Endothelial cell of umbilical vein (primary cell): ENCODE results near the gene PLEKHA8. TPM values are rescaled to one million over a fixed set of nuclear protein-coding genes. Genes with fewer than 3 reads are reported as not detected.

ENCODE experiments used
- BruUV-seq: library from RNA; stranded (reverse); fragments of 400-500 nt; replicated peaks from 2 replicates; lab custom pipeline; 2021; lab: Mats Ljungman, UMichigan
- CTCF ChIA-PET: fragments of 300-600, 350-600 bp; sonication (Branson Sonifier 250); formaldehyde crosslinking; loops from one replicate; lab custom pipeline; 2021; ENCODE audit warnings: antibody characterized with exemption, inconsistent platforms; lab: Charles Lee
- POLR2A ChIA-PET: fragments of 300-600, 350-600 bp; sonication (Branson Sonifier 250); formaldehyde crosslinking; loops from one replicate; lab custom pipeline; 2021; ENCODE audit warnings: antibody characterized with exemption, inconsistent platforms; lab: Charles Lee
- DNase-seq: peaks from one replicate; pipeline ENCODE4 v3.0.0-alpha.2; 2011; ENCODE audit warnings: low read depth, low spot score
- FAIRE-seq: peaks from 2 replicates; lab custom pipeline; 2011; peaks lifted over from hg19 to GRCh38; lab: Jason Lieb, UNC
- H2AFZ ChIP-seq: 2 replicates; pipeline ENCODE4 v1.6.0; 2012; ENCODE audit warnings: low read depth, low read length, control low read depth, inconsistent platforms
- H3K27ac ChIP-seq: 2 replicates; pipeline ENCODE4 v1.5.1; 2011; ENCODE audit warnings: low read depth, mild to moderate bottlenecking, control low read depth, low read length, moderate library complexity; ENCODE audit not compliant: insufficient read depth
- H3K27me3 ChIP-seq, 2 experiments: 2 replicates each; pipeline versions ENCODE4 v1.6.0 to v1.6.1; 2011; ENCODE audit warnings: low read length in 2 of 2, mixed read lengths in 1 of 2; ENCODE audit not compliant: control insufficient read depth in 2 of 2, insufficient read depth in 2 of 2
- H3K36me3 ChIP-seq, 2 experiments: 2 replicates in 1 of 2; 3 replicates in 1 of 2; pipeline ENCODE4 v1.5.1; 2011; ENCODE audit warnings: low read length in 2 of 2, mild to moderate bottlenecking in 1 of 2, moderate library complexity in 1 of 2; ENCODE audit not compliant: control insufficient read depth in 2 of 2, insufficient read depth in 2 of 2; ENCODE audit errors: extremely low read depth in 1 of 2
- H3K4me1 ChIP-seq: 3 replicates; pipeline ENCODE4 v1.5.1; 2011; ENCODE audit warnings: mild to moderate bottlenecking, low read length; ENCODE audit not compliant: control insufficient read depth, insufficient read depth; ENCODE audit errors: extremely low read depth
- H3K4me2 ChIP-seq: 2 replicates; pipeline ENCODE4 v1.6.1; 2011; ENCODE audit warnings: low read length, control low read depth, mixed read lengths; ENCODE audit not compliant: insufficient read depth
- H3K4me3 ChIP-seq, 3 experiments: fragments of 200-600 bp in 1 of 3; sonication (generic), shearing (Covaris generic) in 1 of 3; replicated peaks in 1 of 3; 2 replicates each; pipeline ENCODE4 v1.5.1; 2011 to 2016; ENCODE audit warnings: control low read depth in 3 of 3, low read length in 3 of 3, mild to moderate bottlenecking in 2 of 3, inconsistent platforms in 1 of 3, low read depth in 1 of 3, moderate library complexity in 1 of 3; ENCODE audit not compliant: insufficient read depth in 1 of 3
- H3K79me2 ChIP-seq: 2 replicates; pipeline ENCODE4 v1.6.0; 2012; ENCODE audit warnings: low read length, inconsistent platforms; ENCODE audit not compliant: control insufficient read depth, insufficient read depth
- H3K9ac ChIP-seq: replicated peaks from 2 replicates; pipeline ENCODE3; 2011; ENCODE audit warnings: low read length, control low read depth; ENCODE audit not compliant: insufficient read depth; ENCODE audit errors: extremely low read depth
- H3K9me1 ChIP-seq: replicated peaks from 3 replicates; pipeline ENCODE4 v1.6.0; 2011; ENCODE audit warnings: mild to moderate bottlenecking, low read length; ENCODE audit not compliant: control insufficient read depth, insufficient read depth; ENCODE audit errors: extremely low read depth
- H3K9me3 ChIP-seq: replicated peaks from 2 replicates; pipeline ENCODE4 v1.5.1; 2012; ENCODE audit warnings: low read length, inconsistent platforms; ENCODE audit not compliant: control insufficient read depth, insufficient read depth
- H4K20me1 ChIP-seq: replicated peaks from 2 replicates; pipeline ENCODE3; 2011; ENCODE audit warnings: mild to moderate bottlenecking, low read length; ENCODE audit not compliant: control insufficient read depth, insufficient read depth; ENCODE audit errors: extremely low read depth
- EZH2 ChIP-seq: IDR thresholded peaks from 2 replicates; pipeline ENCODE4 v1.6.1; 2012; ENCODE audit warnings: borderline replicate concordance, low read depth, mild to moderate bottlenecking, moderate library complexity, low read length, inconsistent platforms; ENCODE audit not compliant: severe bottlenecking
- FOS ChIP-seq: IDR thresholded peaks from 2 replicates; pipeline ENCODE4 v1.6.1; 2011; ENCODE audit warnings: mild to moderate bottlenecking, low read length, moderate library complexity, borderline replicate concordance; ENCODE audit not compliant: insufficient read depth
- GATA2 ChIP-seq: IDR thresholded peaks from 2 replicates; pipeline ENCODE4 v1.7.0; 2011; ENCODE audit warnings: low read depth, mild to moderate bottlenecking, moderate library complexity, mixed read lengths, low read length; ENCODE audit not compliant: insufficient read length, insufficient read depth
- JUN ChIP-seq: IDR thresholded peaks from 2 replicates; pipeline ENCODE4 v1.6.1; 2011; ENCODE audit warnings: borderline replicate concordance, low read depth; ENCODE audit not compliant: insufficient read length, insufficient read depth
- MYC ChIP-seq: IDR thresholded peaks from one replicate; pipeline ENCODE4 v1.6.1; 2011; ENCODE audit warnings: mild to moderate bottlenecking, low read depth, low read length
- POLR2A ChIP-seq: IDR thresholded peaks from 2 replicates; pipeline ENCODE4 v1.6.1; 2012; ENCODE audit warnings: low read depth, mild to moderate bottlenecking, control low read depth, low read length
- POLR2AphosphoS5 ChIP-seq: IDR thresholded peaks from 2 replicates; pipeline ENCODE4 v1.6.1; 2012; ENCODE audit warnings: low read depth, mild to moderate bottlenecking, control low read depth, low read length, moderate library complexity; ENCODE audit not compliant: insufficient read depth
- dilution Hi-C: fragments of 300-500 bp; cut with MboI; formaldehyde crosslinking; loops from one replicate; pipeline ENCODE4 v1.15.0; 2019; ENCODE audit warnings: low sequenced_read_pairs; ENCODE audit not compliant: extremely low pct_ligation_motif_present
- intact Hi-C: fragments of 100-400 bp; cut with micrococcal nuclease; formaldehyde crosslinking; loops from one replicate; pipeline ENCODE4 v1.10.0; 2022
- polyA plus RNA-seq, 4 experiments: library from polyadenylated mRNA; depleted of rRNA in 3 of 4; stranded (reverse) in 3 of 4; unstranded in 1 of 4; fragments of >200 nt; gene quantifications; 2 replicates each; pipeline versions ENCODE4 v1.2.1 to v1.2.3, GENCODE V29; 2011 to 2012; ENCODE audit warnings: missing spikeins in 1 of 4
- total RNA-seq: library from RNA; stranded (reverse); gene quantifications from 2 replicates; pipeline ENCODE4 v1.2.3, GENCODE V29; 2021
- TF ChIP-seq, protein P1 (sequence below), 2 donors: IDR thresholded peaks; 1 replicate in 1 of 2; 2 replicates in 1 of 2; pipeline ENCODE4 v1.5.1; 2011; ENCODE audit warnings: low read length in 2 of 2, mild to moderate bottlenecking in 2 of 2, moderate library complexity in 2 of 2, control low read depth in 1 of 2, inconsistent platforms in 1 of 2, low read depth in 1 of 2; ENCODE audit not compliant: insufficient read depth in 1 of 2; ENCODE audit errors: extremely low read depth in 1 of 2
- TF ChIP-seq, protein P2 (sequence below): IDR thresholded peaks from 2 replicates; pipeline ENCODE4 v1.6.1; 2011; ENCODE audit not compliant: insufficient read depth, insufficient read length

PLEKHA8 gene
- total and polyA plus RNA-seq, 2 donors (not counting 3 experiments of a cell fraction or from before 2014, with no cell fraction given), result 4.5 to 19.8 TPM

DNA sequence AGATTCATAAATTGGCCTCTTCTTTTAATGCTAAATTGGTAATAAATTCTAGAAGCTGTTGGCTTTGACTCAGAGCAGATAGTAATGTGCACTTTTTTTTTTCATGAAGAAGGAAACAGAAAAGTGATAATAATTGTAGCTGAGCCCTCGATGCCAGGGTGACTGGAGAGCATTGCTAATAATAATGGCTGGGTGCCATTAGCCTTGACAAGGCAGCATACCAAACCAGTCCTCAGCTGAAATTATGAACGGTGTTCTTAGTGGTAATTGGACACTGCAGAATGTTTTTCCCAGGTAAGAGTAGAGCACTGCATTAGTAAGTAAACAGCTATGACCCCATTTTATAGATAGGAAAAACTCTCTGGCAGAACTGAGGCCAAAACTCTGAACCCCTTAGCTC lies 18.9 kb downstream of the PLEKHA8 start:
- intact Hi-C loops, result no loop called here
- no TSS peak for BruUV-seq
- H3K27ac ChIP-seq, result no peak overlapping the region
- ChIA-PET POLR2A (no interaction called here), CTCF (interaction anchor here (0.8 kb wide), 1 partner anchor 15 kb away, joined by 3 read pairs; no protein-coding TSS in a partner anchor)
- H3K4me3 ChIP-seq, result no peak overlapping the region
- H3K9me3 ChIP-seq, result no peaks in the 10 kb centered on the region
- H3K4me1 ChIP-seq, result no peaks in the 10 kb centered on the region
- no peaks in the 10 kb centered on the region for H3K27me3 ChIP-seq
- TF ChIP-seq, protein P1, sequence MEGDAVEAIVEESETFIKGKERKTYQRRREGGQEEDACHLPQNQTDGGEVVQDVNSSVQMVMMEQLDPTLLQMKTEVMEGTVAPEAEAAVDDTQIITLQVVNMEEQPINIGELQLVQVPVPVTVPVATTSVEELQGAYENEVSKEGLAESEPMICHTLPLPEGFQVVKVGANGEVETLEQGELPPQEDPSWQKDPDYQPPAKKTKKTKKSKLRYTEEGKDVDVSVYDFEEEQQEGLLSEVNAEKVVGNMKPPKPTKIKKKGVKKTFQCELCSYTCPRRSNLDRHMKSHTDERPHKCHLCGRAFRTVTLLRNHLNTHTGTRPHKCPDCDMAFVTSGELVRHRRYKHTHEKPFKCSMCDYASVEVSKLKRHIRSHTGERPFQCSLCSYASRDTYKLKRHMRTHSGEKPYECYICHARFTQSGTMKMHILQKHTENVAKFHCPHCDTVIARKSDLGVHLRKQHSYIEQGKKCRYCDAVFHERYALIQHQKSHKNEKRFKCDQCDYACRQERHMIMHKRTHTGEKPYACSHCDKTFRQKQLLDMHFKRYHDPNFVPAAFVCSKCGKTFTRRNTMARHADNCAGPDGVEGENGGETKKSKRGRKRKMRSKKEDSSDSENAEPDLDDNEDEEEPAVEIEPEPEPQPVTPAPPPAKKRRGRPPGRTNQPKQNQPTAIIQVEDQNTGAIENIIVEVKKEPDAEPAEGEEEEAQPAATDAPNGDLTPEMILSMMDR (IDR thresholded peaks at IDR 0.05; ENCODE audit: extremely low read depth in 1 of 2, insufficient read depth in 1 of 2, low read depth in 1 of 2, low read length in 2 of 2), result no peak
- TF ChIP-seq FOS (no peak), EZH2 (no peak), MYC (no peak), POLR2A (no peak), GATA2 (no peak), JUN (no peak), POLR2AphosphoS5 (no peak)
- TF ChIP-seq, protein P2, sequence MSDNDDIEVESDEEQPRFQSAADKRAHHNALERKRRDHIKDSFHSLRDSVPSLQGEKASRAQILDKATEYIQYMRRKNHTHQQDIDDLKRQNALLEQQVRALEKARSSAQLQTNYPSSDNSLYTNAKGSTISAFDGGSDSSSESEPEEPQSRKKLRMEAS, result no peak
- no peaks in the 10 kb centered on the region for H3K79me2 ChIP-seq
- dilution Hi-C loops, result no loop called here
- peaks cover 0 to 3% of the 10 kb centered on the region in 2 experiments for H3K36me3 ChIP-seq
- H4K20me1 ChIP-seq, result peaks cover 2% of the 10 kb centered on the region
- no peak overlapping the region for H3K9ac ChIP-seq
- no peak overlapping the region for H2AFZ ChIP-seq
- no peak overlapping the region for H3K4me2 ChIP-seq
- FAIRE-seq (no peak), DNase-seq (no peak)
- H3K9me1 ChIP-seq, result no peaks in the 10 kb centered on the region
